Parathyroid adenoma (tissue), 2 donors: ENCODE measurements around the gene RPS6KA5.

Source experiments
- H2AFZ ChIP-seq: fragments of 300-600 bp; sonication (generic); one replicate; pipeline ENCODE4 v1.7.0; 2017; ENCODE audit warnings: antibody characterized with exemption, mild to moderate bottlenecking
- H3K27ac ChIP-seq: fragments of 300-600 bp; sonication (generic); one replicate; pipeline ENCODE4 v1.7.0; 2017
- H3K27me3 ChIP-seq: fragments of 300-600 bp; sonication (generic); one replicate; pipeline ENCODE4 v1.7.0; 2017; ENCODE audit warnings: low read length; ENCODE audit not compliant: control insufficient read depth, insufficient read depth
- H3K36me3 ChIP-seq: fragments of 300-600 bp; sonication (generic); one replicate; pipeline ENCODE4 v1.7.0; 2017; ENCODE audit warnings: low read length; ENCODE audit not compliant: control insufficient read depth, insufficient read depth
- H3K4me1 ChIP-seq: fragments of 300-600 bp; sonication (generic); one replicate; pipeline ENCODE4 v1.7.0; 2017; ENCODE audit warnings: control low read depth
- H3K4me2 ChIP-seq: fragments of 300-600 bp; sonication (generic); one replicate; pipeline ENCODE4 v1.7.0; 2017; ENCODE audit warnings: low read length
- H3K4me3 ChIP-seq: fragments of 300-600 bp; sonication (generic); one replicate; pipeline ENCODE4 v1.7.0; 2017; ENCODE audit warnings: low read depth, low read length
- H3K79me2 ChIP-seq: fragments of 300-600 bp; sonication (generic); one replicate; pipeline ENCODE4 v1.7.0; 2017; ENCODE audit warnings: control low read depth
- H3K9ac ChIP-seq: fragments of 300-600 bp; sonication (generic); one replicate; pipeline ENCODE4 v1.7.0; 2017; ENCODE audit warnings: mild to moderate bottlenecking
- H3K9me3 ChIP-seq: fragments of 300-600 bp; sonication (generic); one replicate; pipeline ENCODE4 v1.7.0; 2017; ENCODE audit warnings: low read length; ENCODE audit not compliant: control insufficient read depth
- TF ChIP-seq, protein P1 (sequence below): fragments of 300-600 bp; sonication (generic); IDR thresholded peaks from one replicate; pipeline ENCODE4 v1.7.0; 2017; ENCODE audit warnings: antibody characterized with exemption, mild to moderate bottlenecking
- donor health status: primary hyperparathyroidism.

Gene RPS6KA5

DNA sequence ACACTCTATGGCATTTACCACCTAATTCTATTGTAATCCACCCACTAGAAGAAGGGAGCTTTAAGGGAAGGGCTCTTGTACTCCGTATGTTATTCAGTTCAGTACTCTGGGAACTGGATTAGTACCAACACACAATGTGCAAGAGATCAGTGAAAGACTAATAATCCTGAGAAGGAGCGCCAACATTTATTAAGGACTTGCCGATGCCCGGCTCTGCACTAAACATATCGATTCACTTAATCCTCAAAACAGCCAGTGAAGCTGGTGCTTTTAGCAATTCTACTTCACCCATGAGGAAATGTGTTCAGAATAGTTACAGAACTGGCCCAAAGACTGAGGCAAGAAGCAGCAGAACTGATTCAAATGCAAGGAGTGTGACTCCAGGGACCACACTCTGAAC, 80.9 kb downstream of the RPS6KA5 start:
- Histone ChIP-seq H3K9me3 (no peaks in the 10 kb centered on the region), H3K27me3 (no peaks in the 10 kb centered on the region), H3K79me2 (no peaks in the 10 kb centered on the region), H2AFZ (no peak overlapping the region), H3K36me3 (no peaks in the 10 kb centered on the region), H3K9ac (no peak overlapping the region), H3K4me3 (no peak overlapping the region), H3K4me2 (no peak overlapping the region), H3K4me1 (no peaks in the 10 kb centered on the region), H3K27ac (no peak overlapping the region)
- TF ChIP-seq, protein P1, sequence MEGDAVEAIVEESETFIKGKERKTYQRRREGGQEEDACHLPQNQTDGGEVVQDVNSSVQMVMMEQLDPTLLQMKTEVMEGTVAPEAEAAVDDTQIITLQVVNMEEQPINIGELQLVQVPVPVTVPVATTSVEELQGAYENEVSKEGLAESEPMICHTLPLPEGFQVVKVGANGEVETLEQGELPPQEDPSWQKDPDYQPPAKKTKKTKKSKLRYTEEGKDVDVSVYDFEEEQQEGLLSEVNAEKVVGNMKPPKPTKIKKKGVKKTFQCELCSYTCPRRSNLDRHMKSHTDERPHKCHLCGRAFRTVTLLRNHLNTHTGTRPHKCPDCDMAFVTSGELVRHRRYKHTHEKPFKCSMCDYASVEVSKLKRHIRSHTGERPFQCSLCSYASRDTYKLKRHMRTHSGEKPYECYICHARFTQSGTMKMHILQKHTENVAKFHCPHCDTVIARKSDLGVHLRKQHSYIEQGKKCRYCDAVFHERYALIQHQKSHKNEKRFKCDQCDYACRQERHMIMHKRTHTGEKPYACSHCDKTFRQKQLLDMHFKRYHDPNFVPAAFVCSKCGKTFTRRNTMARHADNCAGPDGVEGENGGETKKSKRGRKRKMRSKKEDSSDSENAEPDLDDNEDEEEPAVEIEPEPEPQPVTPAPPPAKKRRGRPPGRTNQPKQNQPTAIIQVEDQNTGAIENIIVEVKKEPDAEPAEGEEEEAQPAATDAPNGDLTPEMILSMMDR, result no peak

DNA sequence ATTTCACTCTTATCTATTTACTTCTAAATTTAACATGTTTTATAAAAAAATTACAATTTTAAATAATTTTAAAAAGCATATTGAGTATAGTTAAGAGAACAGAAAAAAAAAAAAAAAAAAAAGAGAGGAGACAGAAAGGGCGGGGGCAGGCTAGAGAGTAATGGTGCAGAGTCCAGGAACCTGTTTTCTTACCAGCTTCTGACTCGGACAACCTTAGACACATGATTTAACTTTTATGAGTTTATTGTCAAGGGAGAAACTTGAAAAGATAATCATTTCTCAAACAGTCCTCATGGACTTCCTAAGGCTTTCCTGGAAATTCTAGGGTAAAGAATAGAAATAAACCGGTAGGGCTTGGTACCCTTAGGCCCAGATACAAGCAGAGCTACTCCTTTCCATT, 84.3 kb downstream of the RPS6KA5 start:
- Histone ChIP-seq H3K9ac (no peak overlapping the region), H3K27ac (no peak overlapping the region)

DNA sequence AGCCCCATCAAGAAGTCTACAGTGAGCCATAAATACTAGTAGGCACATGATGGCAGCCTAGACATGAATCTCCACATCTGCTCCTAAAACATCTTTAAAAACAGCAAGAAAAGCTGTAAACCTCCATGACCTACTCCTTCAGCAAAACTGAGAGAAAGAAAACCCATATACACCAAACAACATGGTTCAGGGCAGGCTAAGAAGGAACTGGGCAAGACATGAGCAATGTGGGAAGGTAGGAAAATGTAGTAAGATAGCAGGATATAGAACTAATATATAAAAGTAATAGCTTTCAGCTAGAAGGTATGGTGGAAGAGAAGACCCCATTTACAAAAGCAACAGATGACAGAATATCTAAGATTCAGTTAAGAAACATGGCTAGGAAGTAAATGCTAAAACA, 88.8 kb downstream of the RPS6KA5 start:
- TF ChIP-seq, protein P1, result no peak
- Histone ChIP-seq H3K27me3 (no peaks in the 10 kb centered on the region), H3K4me1 (no peaks in the 10 kb centered on the region), H3K4me3 (no peak overlapping the region), H3K9ac (no peak overlapping the region), H3K36me3 (no peaks in the 10 kb centered on the region), H2AFZ (no peak overlapping the region), H3K79me2 (no peaks in the 10 kb centered on the region), H3K4me2 (no peak overlapping the region), H3K9me3 (no peaks in the 10 kb centered on the region), H3K27ac (no peak overlapping the region)

More for the DNA sequence above, 84.3 kb downstream of the RPS6KA5 start:
- Histone ChIP-seq H3K4me3 (no peak overlapping the region), H3K79me2 (no peaks in the 10 kb centered on the region), H3K9me3 (no peaks in the 10 kb centered on the region), H3K4me1 (no peaks in the 10 kb centered on the region), H3K27me3 (no peaks in the 10 kb centered on the region), H3K36me3 (no peaks in the 10 kb centered on the region), H2AFZ (no peak overlapping the region), H3K4me2 (no peak overlapping the region)
- TF ChIP-seq, protein P1, result no peak

DNA sequence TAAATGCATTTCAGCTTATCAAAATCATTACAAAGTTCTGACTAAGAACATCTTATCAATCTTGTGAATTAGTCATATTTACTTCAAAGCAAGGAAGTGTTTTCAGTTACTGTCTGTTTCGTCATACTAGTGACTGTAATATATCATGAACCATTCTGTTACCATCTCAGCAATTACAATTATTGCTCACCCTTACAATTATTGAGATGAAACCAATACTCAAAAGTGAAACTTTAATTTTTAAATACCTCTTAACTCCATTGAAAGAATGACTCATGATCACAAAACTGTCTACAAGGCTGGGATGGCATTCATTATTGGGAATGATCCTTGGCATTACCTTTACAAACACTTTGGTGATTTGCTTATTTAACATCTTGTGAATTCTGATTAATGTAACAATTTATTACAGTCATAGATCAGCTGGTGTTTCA, 90.3 kb downstream of the RPS6KA5 start:
- Histone ChIP-seq H3K4me1 (no peaks in the 10 kb centered on the region), H3K4me3 (no peak overlapping the region), H3K27me3 (no peaks in the 10 kb centered on the region), H3K4me2 (no peak overlapping the region), H3K9ac (no peak overlapping the region), H2AFZ (no peak overlapping the region), H3K79me2 (no peaks in the 10 kb centered on the region), H3K9me3 (no peaks in the 10 kb centered on the region), H3K36me3 (no peaks in the 10 kb centered on the region), H3K27ac (no peak overlapping the region)
- TF ChIP-seq, protein P1, result no peak

DNA sequence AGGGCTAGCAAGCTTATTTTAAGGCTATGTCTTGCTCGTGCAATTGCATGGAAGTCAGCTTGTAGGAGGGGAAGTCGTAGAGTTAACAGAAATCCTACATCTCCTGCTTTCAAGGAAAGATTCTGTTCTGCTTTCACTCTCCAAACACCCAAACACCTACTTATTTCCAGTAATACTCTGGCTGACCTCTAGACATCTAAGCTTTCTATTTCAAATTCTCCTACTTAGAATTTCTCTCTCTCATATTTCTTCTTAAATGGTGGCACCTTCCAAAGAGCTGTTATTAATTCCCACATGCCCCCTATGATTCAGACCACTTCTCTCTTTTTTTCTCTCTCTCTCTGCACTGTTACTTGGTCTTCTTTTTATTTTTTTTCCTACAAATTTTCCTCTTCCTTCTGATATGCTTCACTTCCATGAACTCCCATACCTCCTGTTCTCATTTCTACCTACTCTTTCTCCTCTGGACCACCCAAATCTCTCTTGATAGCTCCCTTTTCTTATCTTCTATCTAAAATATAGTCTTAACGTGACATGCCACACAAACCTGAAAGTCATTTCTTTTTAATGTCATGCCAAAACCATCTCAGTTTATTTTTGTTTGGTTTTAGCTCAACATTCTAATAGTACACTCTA, 90.8 kb downstream of the RPS6KA5 start:
- no peaks in the 10 kb centered on the region for H3K36me3 ChIP-seq
- H3K27ac ChIP-seq, result no peak overlapping the region
- TF ChIP-seq, protein P1, result no peak
- no peak overlapping the region for H2AFZ ChIP-seq
- no peaks in the 10 kb centered on the region for H3K79me2 ChIP-seq
- no peak overlapping the region for H3K9ac ChIP-seq
- no peaks in the 10 kb centered on the region for H3K27me3 ChIP-seq
- no peaks in the 10 kb centered on the region for H3K9me3 ChIP-seq
- no peak overlapping the region for H3K4me3 ChIP-seq
- no peaks in the 10 kb centered on the region for H3K4me1 ChIP-seq
- H3K4me2 ChIP-seq, result no peak overlapping the region
